ENCODE data around the gene UPF2.
"Not testable (repeated sequence)": the region's sequence is repeated elsewhere in the genome, so short reads cannot be mapped to it uniquely, and the experiment has no call there.

The UPF2 gene

GRCh38 chr10:11908536-11908935 is 134.1 kb downstream of the UPF2 start:
- no peak for DNase-seq (ENCODE audit: low read depth, low spot score)

GRCh38 chr10:11907914-11908313 is 134.7 kb downstream of the UPF2 start:
- DNase-seq (ENCODE audit: low read depth, low spot score): no peak

- no peak for DNase-seq (ENCODE audit: low read depth, low spot score)
Measured at GRCh38 chr10:11906714-11907113, 135.9 kb downstream of the UPF2 start.

- no peak for DNase-seq (ENCODE audit: low read depth, low spot score)
Measured at GRCh38 chr10:11902646-11903045, 140.0 kb downstream of the UPF2 start.

- DNase-seq (ENCODE audit: low read depth, low spot score): no peak
Measured at GRCh38 chr10:11901833-11902475, 140.7 kb downstream of the UPF2 start.

- DNase-seq (ENCODE audit: low read depth, low spot score): no peak
Measured at GRCh38 chr10:11901454-11901832, 141.2 kb downstream of the UPF2 start.

- no peak for DNase-seq (ENCODE audit: low read depth, low spot score)
Measured at GRCh38 chr10:11901036-11901301, 141.6 kb downstream of the UPF2 start.

GRCh38 chr10:11899067-11899876 is 143.3 kb downstream of the UPF2 start:
- no peak for DNase-seq (ENCODE audit: low read depth, low spot score)

GRCh38 chr10:11898372-11899066 is 144.1 kb downstream of the UPF2 start:
- DNase-seq (ENCODE audit: low read depth, low spot score): no peak

- no peak for DNase-seq (ENCODE audit: low read depth, low spot score)
Measured at GRCh38 chr10:11898033-11898371, 144.6 kb downstream of the UPF2 start.

GRCh38 chr10:11896549-11897200 is 145.9 kb downstream of the UPF2 start:
- DNase-seq (ENCODE audit: low read depth, low spot score): no peak

GRCh38 chr10:11895598-11895997 is 147.0 kb downstream of the UPF2 start:
- no peak for DNase-seq (ENCODE audit: low read depth, low spot score)

- DNase-seq (ENCODE audit: low read depth, low spot score): no peak
Measured at GRCh38 chr10:11895108-11895466, 147.5 kb downstream of the UPF2 start.

GRCh38 chr10:11894381-11895107 is 148.1 kb downstream of the UPF2 start:
- DNase-seq (ENCODE audit: low read depth, low spot score): no peak

- no peak for DNase-seq (ENCODE audit: low read depth, low spot score)
Measured at GRCh38 chr10:11893749-11894278, 148.8 kb downstream of the UPF2 start.

GRCh38 chr10:11891776-11892486 is 150.7 kb downstream of the UPF2 start:
- DNase-seq (ENCODE audit: low read depth, low spot score): no peak

- DNase-seq (ENCODE audit: low read depth, low spot score): not testable (repeated sequence)
Measured at GRCh38 chr10:11889263-11889662, 153.3 kb downstream of the UPF2 start.

- DNase-seq (ENCODE audit: low read depth, low spot score): no peak
Measured at GRCh38 chr10:11887381-11888227, 155.0 kb downstream of the UPF2 start.

GRCh38 chr10:11886851-11887250 is 155.8 kb downstream of the UPF2 start:
- DNase-seq (ENCODE audit: low read depth, low spot score): no peak

- no peak for DNase-seq (ENCODE audit: low read depth, low spot score)
Measured at GRCh38 chr10:11886138-11886474, 156.5 kb downstream of the UPF2 start.

Measured in iPS DF 19.7 (cell line).